Left lung (tissue), 10 donors: ENCODE data around the gene ITGB4. TPM values are rescaled to one million over a fixed set of nuclear protein-coding genes. Genes with fewer than 3 reads are reported as not detected.
A peak's percentile ranks its signal among the peaks of the same experiment; 100 is the strongest.

ENCODE experiments used
- ATAC-seq: fragments of 200-7000 bp; cut with Tn5 transposase; one replicate; pipeline ENCODE4 v1.9.1; 2020; ENCODE audit warnings: moderate library complexity
- DNase-seq, 4 donors: peaks; one replicate each; pipeline ENCODE4 v3.0.0-alpha.2; 2013 to 2020
- H3K27ac ChIP-seq, 2 donors: fragments of 200-600 bp; sonication (generic) in 1 of 2; one replicate each; pipeline versions ENCODE4 v1.5.0 to v1.8.0; 2020 to 2021
- H3K27me3 ChIP-seq, 2 donors: fragments of 200-600 bp; sonication (generic) in 1 of 2; one replicate each; pipeline versions ENCODE4 v1.5.0 to v1.8.0; 2020 to 2021
- H3K36me3 ChIP-seq, 2 donors: fragments of 200-600 bp; sonication (generic) in 1 of 2; one replicate each; pipeline versions ENCODE4 v1.5.0 to v1.8.0; 2020 to 2021
- H3K4me1 ChIP-seq, 2 donors: fragments of 200-600 bp; one replicate each; pipeline ENCODE4 v1.8.0; 2021
- H3K4me3 ChIP-seq, 2 donors: fragments of 200-600 bp; sonication (generic) in 1 of 2; one replicate each; pipeline versions ENCODE4 v1.5.0 to v1.8.0; 2020 to 2021; ENCODE audit warnings: mild to moderate bottlenecking in 1 of 2
- H3K9me3 ChIP-seq, 2 donors: fragments of 200-600 bp; sonication (generic) in 1 of 2; one replicate each; pipeline versions ENCODE4 v1.5.0 to v1.8.0; 2020 to 2021
- intact Hi-C, 2 donors: fragments of 100-400 bp; cut with DNase I; formaldehyde crosslinking; loops; one replicate each; pipeline versions ENCODE4 v1.11.2 to v1.14.2; 2022
- polyA plus RNA-seq, 6 donors: library from polyadenylated mRNA; unstranded; fragments of 120-200 nt; gene quantifications; one replicate each; pipeline ENCODE4 v1.2.1, GENCODE V29; 2013; ENCODE audit not compliant: insufficient read length in 6 of 6
- total RNA-seq, 2 donors: library from RNA; stranded (reverse); fragmentation: NEBNext Ultra II Directional; extraction: Animal tissue kit (Norgen Biotek cat#: 25700); gene quantifications; one replicate each; pipeline ENCODE4 v1.2.1, GENCODE V29; 2021
- TF ChIP-seq, protein P1 (sequence below), 2 donors: fragments of 200-600 bp; sonication (generic) in 1 of 2; IDR thresholded peaks; one replicate each; pipeline versions ENCODE4 v1.5.0 to v1.8.0; 2021; ENCODE audit warnings: antibody characterized with exemption in 2 of 2
- donor health status: DM: no; HTN: yes; CAD: no.
- donor health status: DM: no; HTN: no; CAD: no.

ITGB4 gene
- total and polyA plus RNA-seq, 8 donors: 4.6 to 54.8 (median 9.5) TPM

DNA sequence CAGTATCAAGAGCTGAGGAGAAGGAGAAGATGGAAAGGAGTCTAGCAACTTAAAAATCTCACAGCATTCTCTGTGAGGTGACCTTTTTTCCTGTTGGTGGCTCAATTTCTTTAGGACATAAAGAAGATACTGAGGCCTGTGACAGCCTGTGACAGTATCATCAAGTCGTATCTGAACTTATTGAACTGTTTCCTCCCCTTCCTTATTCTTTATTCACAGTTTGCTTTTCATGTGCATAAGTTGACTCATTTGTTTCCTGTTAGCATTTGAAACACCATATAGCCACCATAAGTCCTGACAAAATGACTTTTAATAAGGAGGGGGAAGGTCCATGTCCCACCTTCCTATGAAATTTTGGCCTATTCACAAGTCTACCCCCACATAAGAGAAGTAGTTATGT is 72.2 kb downstream of the ITGB4 start:
- intact Hi-C loops: no loop called here
- Histone ChIP-seq H3K4me3 (no peak overlapping the region), H3K36me3 (peaks cover 0 to 14% of the 10 kb centered on the region in 2 donors), H3K27me3 (no peaks in the 10 kb centered on the region), H3K4me1 (peaks cover 0 to 8% of the 10 kb centered on the region in 2 donors), H3K27ac (no peak overlapping the region), H3K9me3 (no peaks in the 10 kb centered on the region)
- no peak for ATAC-seq
- DNase-seq: no peak
- TF ChIP-seq, protein P1, sequence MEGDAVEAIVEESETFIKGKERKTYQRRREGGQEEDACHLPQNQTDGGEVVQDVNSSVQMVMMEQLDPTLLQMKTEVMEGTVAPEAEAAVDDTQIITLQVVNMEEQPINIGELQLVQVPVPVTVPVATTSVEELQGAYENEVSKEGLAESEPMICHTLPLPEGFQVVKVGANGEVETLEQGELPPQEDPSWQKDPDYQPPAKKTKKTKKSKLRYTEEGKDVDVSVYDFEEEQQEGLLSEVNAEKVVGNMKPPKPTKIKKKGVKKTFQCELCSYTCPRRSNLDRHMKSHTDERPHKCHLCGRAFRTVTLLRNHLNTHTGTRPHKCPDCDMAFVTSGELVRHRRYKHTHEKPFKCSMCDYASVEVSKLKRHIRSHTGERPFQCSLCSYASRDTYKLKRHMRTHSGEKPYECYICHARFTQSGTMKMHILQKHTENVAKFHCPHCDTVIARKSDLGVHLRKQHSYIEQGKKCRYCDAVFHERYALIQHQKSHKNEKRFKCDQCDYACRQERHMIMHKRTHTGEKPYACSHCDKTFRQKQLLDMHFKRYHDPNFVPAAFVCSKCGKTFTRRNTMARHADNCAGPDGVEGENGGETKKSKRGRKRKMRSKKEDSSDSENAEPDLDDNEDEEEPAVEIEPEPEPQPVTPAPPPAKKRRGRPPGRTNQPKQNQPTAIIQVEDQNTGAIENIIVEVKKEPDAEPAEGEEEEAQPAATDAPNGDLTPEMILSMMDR (IDR thresholded peaks at IDR 0.05): no peak

DNA sequence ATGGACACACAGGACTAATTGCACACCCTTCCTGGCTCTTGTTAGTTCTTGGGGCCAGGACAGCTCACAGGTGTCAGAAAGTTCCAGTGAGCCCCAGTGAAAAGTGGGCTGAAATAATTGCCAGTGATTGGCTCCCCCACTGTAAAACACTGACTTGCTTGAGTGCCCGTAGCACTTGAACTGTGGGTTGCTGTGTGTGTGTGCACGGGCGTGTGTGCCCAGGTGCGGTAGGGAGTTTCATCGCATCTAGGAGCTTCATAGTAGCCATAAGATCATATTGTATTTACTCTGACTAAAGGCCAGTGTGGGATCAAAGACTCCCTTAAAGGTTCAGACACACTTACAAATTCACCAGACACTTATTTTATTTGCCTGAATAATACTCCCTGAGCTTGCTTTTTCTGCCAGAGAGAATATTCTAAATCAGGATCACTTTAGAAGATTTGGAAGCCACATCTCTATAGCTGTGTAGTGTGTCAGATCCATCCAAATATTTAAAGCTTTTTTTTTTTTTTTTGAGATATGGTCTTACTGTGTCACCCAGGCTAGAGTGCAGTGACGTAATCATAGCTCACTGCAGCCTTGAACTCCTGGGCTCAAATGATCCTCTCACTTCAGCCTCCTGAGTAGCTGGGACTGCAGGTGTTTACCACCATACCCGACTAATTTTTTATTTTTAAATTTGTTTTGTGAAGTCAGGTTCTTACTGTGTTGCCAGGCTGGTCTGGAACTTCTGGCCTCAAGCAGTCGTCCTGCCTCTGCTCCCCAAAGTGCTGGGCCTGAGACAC is 74.8 kb downstream of the ITGB4 start:
- intact Hi-C loops: no loop called here
- Histone ChIP-seq H3K9me3 (no peaks in the 10 kb centered on the region), H3K4me3 (no peak overlapping the region), H3K27ac (no peak overlapping the region), H3K36me3 (peaks cover 0 to 34% of the 10 kb centered on the region in 2 donors), H3K27me3 (no peaks in the 10 kb centered on the region), H3K4me1 (no peaks in the 10 kb centered on the region)
- ATAC-seq: no peak
- DNase-seq: peak in 1 of 4 donors; percentile 35
- TF ChIP-seq, protein P1 (IDR thresholded peaks at IDR 0.05): no peak

DNA sequence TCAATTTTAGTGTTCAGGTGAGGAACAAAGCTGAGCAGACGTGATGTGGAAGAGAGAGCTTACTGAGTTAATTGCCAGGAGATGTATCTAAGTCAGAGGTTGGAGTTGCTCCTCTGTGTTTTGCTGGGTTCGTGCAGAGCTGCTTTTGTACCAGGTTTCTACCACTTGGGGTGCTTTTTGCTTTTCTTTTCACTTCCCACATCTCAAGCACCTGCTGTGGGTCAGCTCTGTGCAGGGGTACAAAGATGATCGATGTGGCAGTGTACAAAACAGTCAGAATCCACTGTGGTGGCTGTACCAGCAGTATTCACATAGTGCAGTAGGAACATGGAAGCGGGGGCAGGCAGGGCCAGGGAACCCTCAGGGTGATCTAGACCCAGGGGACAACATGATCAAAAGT is 78.1 kb downstream of the ITGB4 start:
- Histone ChIP-seq H3K4me3 (no peak overlapping the region), H3K4me1 (no peaks in the 10 kb centered on the region), H3K36me3 (peaks cover 0 to 42% of the 10 kb centered on the region in 2 donors), H3K27me3 (no peaks in the 10 kb centered on the region), H3K27ac (no peak overlapping the region), H3K9me3 (no peaks in the 10 kb centered on the region)
- intact Hi-C loops: no loop called here
- TF ChIP-seq, protein P1 (IDR thresholded peaks at IDR 0.05): no peak
- ATAC-seq (no peak), DNase-seq (no peak)

DNA sequence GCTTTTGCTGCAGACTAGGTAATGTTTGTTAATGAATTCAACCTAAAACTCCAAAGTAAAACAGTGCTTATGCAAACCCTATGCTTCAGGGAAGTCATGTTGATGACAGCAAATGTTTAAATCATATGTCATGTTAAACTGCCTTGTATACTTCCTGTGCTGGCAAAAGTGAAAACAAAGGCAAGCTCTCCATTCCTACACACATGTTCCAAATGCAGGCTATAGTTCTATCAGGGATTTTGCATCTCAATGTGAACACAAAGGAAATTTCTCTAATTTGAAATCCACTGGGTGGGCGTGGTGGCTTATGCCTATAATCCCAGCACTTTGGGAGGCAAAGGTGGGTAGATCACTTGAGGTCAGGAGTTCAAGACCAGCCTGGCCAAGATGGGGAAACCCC is 82.6 kb downstream of the ITGB4 start:
- intact Hi-C loops: no loop called here
- Histone ChIP-seq H3K4me3 (no peak overlapping the region), H3K27ac (no peak overlapping the region), H3K9me3 (no peaks in the 10 kb centered on the region), H3K36me3 (peaks cover 0 to 24% of the 10 kb centered on the region in 2 donors), H3K4me1 (no peaks in the 10 kb centered on the region), H3K27me3 (no peaks in the 10 kb centered on the region)
- no peak for DNase-seq
- ATAC-seq: no peak
- TF ChIP-seq, protein P1 (IDR thresholded peaks at IDR 0.05): no peak

DNA sequence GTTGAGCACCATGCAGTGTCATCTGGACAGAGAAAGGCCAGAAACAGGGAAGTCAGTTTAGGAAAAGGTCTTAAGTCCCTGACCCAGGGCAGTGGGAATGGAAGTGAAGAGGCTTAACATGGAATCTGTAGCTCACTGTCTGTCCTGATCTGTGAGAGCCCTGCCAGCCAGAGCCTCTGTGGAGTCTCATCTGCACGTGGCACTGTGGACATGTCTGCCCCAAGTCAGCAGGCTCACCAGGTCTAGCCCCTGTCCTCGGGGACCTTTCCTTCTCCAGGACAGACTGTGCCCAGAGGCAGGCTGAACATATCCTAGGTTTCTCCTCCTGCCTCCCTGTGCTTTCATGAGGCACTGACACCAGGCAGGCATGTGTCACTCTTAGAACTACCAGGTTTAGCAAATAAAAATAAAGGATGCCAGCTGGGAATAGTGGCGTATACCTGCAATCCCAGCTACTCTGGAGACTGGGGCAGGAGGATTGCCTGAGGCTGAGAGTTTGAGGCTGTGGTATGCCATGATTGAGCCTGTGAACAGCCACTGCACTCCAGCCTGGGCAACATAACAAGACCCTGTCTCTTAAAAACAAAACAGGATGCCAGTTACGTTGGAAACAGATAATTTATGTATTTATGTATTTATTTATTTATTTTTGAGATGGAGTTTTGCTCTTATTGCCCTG is 85.7 kb downstream of the ITGB4 start:
- Histone ChIP-seq H3K27ac (no peak overlapping the region), H3K4me3 (no peak overlapping the region), H3K9me3 (no peaks in the 10 kb centered on the region), H3K36me3 (peaks cover 0 to 29% of the 10 kb centered on the region in 2 donors), H3K4me1 (no peaks in the 10 kb centered on the region), H3K27me3 (no peaks in the 10 kb centered on the region)
- TF ChIP-seq, protein P1 (IDR thresholded peaks at IDR 0.05): no peak
- DNase-seq: peak in 1 of 4 donors; percentile 48
- no peak for ATAC-seq
- intact Hi-C loops: no loop called here
